Measurements from ENCODE around the gene TUBD1. TPM values are rescaled to one million over a fixed set of nuclear protein-coding genes. Genes with fewer than 3 reads are reported as not detected.
A peak's percentile ranks its signal among the peaks of the same experiment; 100 is the strongest.

The TUBD1 gene
- total and polyA plus RNA-seq, 2 of the 13 experiments (the other 11 are each of a cell fraction or from before 2014, with no cell fraction given) = 18.2 to 25.9 TPM

- TF ChIP-seq TFE3 (CRISPR knock-in tag; IDR thresholded peaks at IDR 0.05) = 0 out of 2 replicates have a peak, but pooled peaks have one; percentile 50
- peak; percentile 56 for TF ChIP-seq RBFOX2 (IDR thresholded peaks at IDR 0.05; ENCODE audit: low read depth, low read length)
- TF ChIP-seq ESRRA (CRISPR knock-in tag; IDR thresholded peaks at IDR 0.05; ENCODE audit: low read depth) = no peak; the same call in 1 of the 2 replicates
- TF ChIP-seq RFXAP (CRISPR knock-in tag; IDR thresholded peaks at IDR 0.05; ENCODE audit: borderline replicate concordance) = no peak
- TF ChIP-seq ZNF589 (CRISPR knock-in tag; conservative IDR thresholded peaks at IDR 0.05) = no peak
- no peak for TF ChIP-seq TARDBP (CRISPR knock-in tag; IDR thresholded peaks at IDR 0.05)
- 0 out of 2 replicates have a peak, but pooled peaks have one; percentile 7 for TF ChIP-seq SMYD3 (CRISPR knock-in tag; IDR thresholded peaks at IDR 0.05)
- no peak for TF ChIP-seq SRSF4 (IDR thresholded peaks at IDR 0.05; ENCODE audit: low read depth, low read length, poor library complexity, severe bottlenecking)
- no peak for TF ChIP-seq SP2 (CRISPR knock-in tag; IDR thresholded peaks at IDR 0.05)
- no peak for TF ChIP-seq GFI1 (CRISPR knock-in tag; IDR thresholded peaks at IDR 0.05; ENCODE audit: borderline replicate concordance)
- no peak for TF ChIP-seq ZBTB14 (CRISPR knock-in tag; IDR thresholded peaks at IDR 0.05)
- no peak for TF ChIP-seq PRMT3 (CRISPR knock-in tag; IDR thresholded peaks at IDR 0.05; ENCODE audit: borderline replicate concordance, low read depth)
- peak; percentile 53; the same call in 1 of the 2 replicates for TF ChIP-seq PITX1 (CRISPR knock-in tag; IDR thresholded peaks at IDR 0.05)
- TF ChIP-seq ZNF333 (CRISPR knock-in tag; IDR thresholded peaks at IDR 0.05; ENCODE audit: borderline replicate concordance) = no peak
- no peak for TF ChIP-seq NFIB (CRISPR knock-in tag; IDR thresholded peaks at IDR 0.05; ENCODE audit: borderline replicate concordance)
- peak; percentile 62; the same call in 1 of the 2 replicates for TF ChIP-seq SNAPC4 (CRISPR knock-in tag; IDR thresholded peaks at IDR 0.05)
- TF ChIP-seq STAT5B (CRISPR knock-in tag; IDR thresholded peaks at IDR 0.05) = no peak
- TF ChIP-seq TCF7 (IDR thresholded peaks at IDR 0.05; ENCODE audit: low read depth) = peak; percentile 36; the same call in 1 of the 2 replicates
- no peak for TF ChIP-seq ZBTB2 (CRISPR knock-in tag; IDR thresholded peaks at IDR 0.05; ENCODE audit: low read depth)
These were observed 46.9 kb downstream of the TUBD1 start (continued) for GRCh38 chr17:59845595-59846393.
